Measurements from ENCODE around the gene TUBB4B. TPM values are rescaled to one million over a fixed set of nuclear protein-coding genes. Genes with fewer than 3 reads are reported as not detected.

TUBB4B gene
- total RNA-seq, 1 experiment from 2014 or later: 66.1 TPM

- in situ Hi-C loops (cut with HindIII; ENCODE audit: low pct_unique_long_range_greater_than_20kb, low sequenced_read_pairs): no loop called here
Observed at GRCh38 chr9:137272241-137273094, 31.4 kb downstream of the TUBB4B start.

GRCh38 chr9:137273095-137273490 lies 32.0 kb downstream of the TUBB4B start:
- DNase-seq (ENCODE audit: low read depth, low spot score): no peak
- in situ Hi-C loops (cut with HindIII; ENCODE audit: low pct_unique_long_range_greater_than_20kb, low sequenced_read_pairs): no loop called here

More at GRCh38 chr9:137272241-137273094, 31.4 kb downstream of the TUBB4B start:
- no peak for DNase-seq (ENCODE audit: low read depth, low spot score)

- in situ Hi-C loops (cut with HindIII; ENCODE audit: low pct_unique_long_range_greater_than_20kb, low sequenced_read_pairs): no loop called here
- DNase-seq (ENCODE audit: low read depth, low spot score): no peak
Observed at GRCh38 chr9:137273611-137274320, 32.7 kb downstream of the TUBB4B start.

GRCh38 chr9:137275203-137275587 lies 34.1 kb downstream of the TUBB4B start:
- in situ Hi-C loops (cut with HindIII; ENCODE audit: low pct_unique_long_range_greater_than_20kb, low sequenced_read_pairs): no loop called here
- DNase-seq (ENCODE audit: low read depth, low spot score): no peak

GRCh38 chr9:137275588-137276472 lies 34.7 kb downstream of the TUBB4B start:
- DNase-seq (ENCODE audit: low read depth, low spot score): no peak
- in situ Hi-C loops (cut with HindIII; ENCODE audit: low pct_unique_long_range_greater_than_20kb, low sequenced_read_pairs): no loop called here

- no peak for DNase-seq (ENCODE audit: low read depth, low spot score)
- in situ Hi-C loops (cut with HindIII; ENCODE audit: low pct_unique_long_range_greater_than_20kb, low sequenced_read_pairs): no loop called here
Observed at GRCh38 chr9:137276473-137277328, 35.6 kb downstream of the TUBB4B start.

- in situ Hi-C loops (cut with HindIII; ENCODE audit: low pct_unique_long_range_greater_than_20kb, low sequenced_read_pairs): no loop called here
- DNase-seq (ENCODE audit: low read depth, low spot score): no peak
Observed at GRCh38 chr9:137277329-137278041, 36.4 kb downstream of the TUBB4B start, which contains the start of gene TOR4A. TSS of gene TOR4A (plus strand) at chr9:137277726. CDS start at chr9:137278690, 964 bp downstream.

GRCh38 chr9:137278061-137278701 lies 37.1 kb downstream of the TUBB4B start:
- in situ Hi-C loops (cut with HindIII; ENCODE audit: low pct_unique_long_range_greater_than_20kb, low sequenced_read_pairs): no loop called here
- DNase-seq (ENCODE audit: low read depth, low spot score): no peak

- in situ Hi-C loops (cut with HindIII; ENCODE audit: low pct_unique_long_range_greater_than_20kb, low sequenced_read_pairs): no loop called here
- no peak for DNase-seq (ENCODE audit: low read depth, low spot score)
Observed at GRCh38 chr9:137278721-137279711, 37.9 kb downstream of the TUBB4B start.

GRCh38 chr9:137279741-137280473 lies 38.8 kb downstream of the TUBB4B start:
- DNase-seq (ENCODE audit: low read depth, low spot score): no peak
- in situ Hi-C loops (cut with HindIII; ENCODE audit: low pct_unique_long_range_greater_than_20kb, low sequenced_read_pairs): no loop called here

GRCh38 chr9:137280474-137281344 lies 39.6 kb downstream of the TUBB4B start:
- DNase-seq (ENCODE audit: low read depth, low spot score): no peak

GRCh38 chr9:137281345-137282116 lies 40.4 kb downstream of the TUBB4B start:
- DNase-seq (ENCODE audit: low read depth, low spot score): no peak
- in situ Hi-C loops (cut with HindIII; ENCODE audit: low pct_unique_long_range_greater_than_20kb, low sequenced_read_pairs): no loop called here

More at GRCh38 chr9:137280474-137281344, 39.6 kb downstream of the TUBB4B start:
- in situ Hi-C loops (cut with HindIII; ENCODE audit: low pct_unique_long_range_greater_than_20kb, low sequenced_read_pairs): no loop called here

- in situ Hi-C loops (cut with HindIII; ENCODE audit: low pct_unique_long_range_greater_than_20kb, low sequenced_read_pairs): no loop called here
- peak; percentile 92 for DNase-seq (ENCODE audit: low read depth, low spot score)
Observed at GRCh38 chr9:137286975-137287383, 45.9 kb downstream of the TUBB4B start.
